Measurements from ENCODE around the gene SPTAN1.

- TF ChIP-seq CTCF (IDR thresholded peaks at IDR 0.05; ENCODE audit: extremely low read depth in 1 of 2, insufficient read depth in 1 of 2, low read depth in 1 of 2, low read length in 2 of 2) (peak; percentile 83 to 86), POLR2A (IDR thresholded peaks at IDR 0.05; ENCODE audit: low read depth, low read length) (peak; percentile 61), MAX (IDR thresholded peaks at IDR 0.05; ENCODE audit: insufficient read depth, insufficient read length) (no peak)
These were observed 83.1 kb downstream of the SPTAN1 start for GRCh38 chr9:128635266-128636023.

Measured in endothelial cell of umbilical vein (primary cell).